HepG2 (cell line): Measurements from ENCODE around the gene ACSM5.

ENCODE experiments used
- FOXK2 ChIP-seq: fragments of 450-650 bp; IDR thresholded peaks from 2 replicates; pipeline ENCODE4 v1.6.1; 2016
- HES4 ChIP-seq: sonication (generic); formaldehyde crosslinking; IDR thresholded peaks from 2 replicates; pipeline ENCODE4 v1.9.0; 2021; ENCODE audit warnings: mild to moderate bottlenecking, missing genetic modification reagents, borderline replicate concordance
- TF ChIP-seq, protein P1 (sequence below): sonication (generic); formaldehyde crosslinking; IDR thresholded peaks from 2 replicates; pipeline ENCODE4 v1.8.0; 2022; ENCODE audit warnings: missing genetic modification reagents, mild to moderate bottlenecking, inconsistent platforms, borderline replicate concordance

DNA sequence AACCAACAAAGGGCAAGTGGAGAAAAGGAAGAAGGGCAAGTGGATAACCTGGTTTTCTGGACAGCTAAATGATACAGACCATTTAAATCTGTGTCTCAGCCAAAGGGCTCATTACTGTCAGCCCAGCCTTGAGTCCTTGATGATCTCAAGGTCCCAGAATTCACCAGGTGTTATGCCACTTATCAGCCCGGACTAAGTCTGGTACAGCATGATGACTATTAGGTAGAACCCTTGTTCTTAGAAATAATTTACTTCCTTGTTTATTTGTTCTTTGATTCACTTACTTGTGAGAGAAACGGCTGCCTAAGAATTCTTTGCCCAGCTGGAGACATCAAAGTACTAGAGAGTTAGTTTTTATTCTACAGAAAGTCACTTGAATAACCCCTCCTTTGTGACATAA, 8.3 kb upstream of the ACSM5 start:
- TF ChIP-seq, protein P1, sequence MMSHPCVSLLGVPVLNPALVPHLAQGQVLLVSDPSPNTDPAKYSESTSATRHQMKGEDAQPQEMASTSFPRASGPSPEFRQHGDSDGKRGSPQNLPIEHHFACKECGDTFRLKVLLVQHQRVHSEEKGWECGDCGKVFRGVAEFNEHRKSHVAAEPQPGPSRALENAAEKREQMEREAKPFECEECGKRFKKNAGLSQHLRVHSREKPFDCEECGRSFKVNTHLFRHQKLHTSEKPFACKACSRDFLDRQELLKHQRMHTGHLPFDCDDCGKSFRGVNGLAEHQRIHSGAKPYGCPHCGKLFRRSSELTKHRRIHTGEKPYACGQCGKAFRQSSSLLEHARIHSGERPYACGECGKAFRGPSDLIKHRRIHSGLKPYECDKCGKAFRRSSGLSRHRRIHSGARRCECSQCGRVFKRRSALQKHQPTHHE = no peak
- no peak for TF ChIP-seq FOXK2
- no peak for TF ChIP-seq HES4
